GM19395 (cell line): ENCODE data around the gene LAMB4.

ENCODE experiments used
- ATAC-seq: cut with Tn5 transposase; IDR thresholded peaks from one replicate; pipeline ENCODE4 v1.9.1; 2021; ENCODE audit warnings: mild to moderate bottlenecking, moderate library complexity; ENCODE audit not compliant: unreplicated experiment

The LAMB4 gene

GRCh38 chr7:107999779-108000560 lies 130.2 kb downstream of the LAMB4 start:
- no peak for ATAC-seq

GRCh38 chr7:107998660-107999480 lies 131.3 kb downstream of the LAMB4 start:
- ATAC-seq, result no peak

- no peak for ATAC-seq
Measured at GRCh38 chr7:107998150-107998549, 132.0 kb downstream of the LAMB4 start.

- no peak for ATAC-seq
Measured at GRCh38 chr7:107996072-107996882, 133.9 kb downstream of the LAMB4 start.

- no peak for ATAC-seq
Measured at GRCh38 chr7:107995184-107996071, 134.7 kb downstream of the LAMB4 start.

GRCh38 chr7:107994421-107995030 lies 135.6 kb downstream of the LAMB4 start:
- no peak for ATAC-seq

GRCh38 chr7:107993891-107994291 lies 136.3 kb downstream of the LAMB4 start:
- ATAC-seq, result no peak

GRCh38 chr7:107989618-107990373 lies 140.4 kb downstream of the LAMB4 start:
- no peak for ATAC-seq

- no peak for ATAC-seq
Measured at GRCh38 chr7:107982918-107983389, 147.2 kb downstream of the LAMB4 start.

- ATAC-seq, result no peak
Measured at GRCh38 chr7:107982042-107982840, 147.9 kb downstream of the LAMB4 start.

- no peak for ATAC-seq
Measured at GRCh38 chr7:107981466-107981865, 148.7 kb downstream of the LAMB4 start.

- no peak for ATAC-seq
Measured at GRCh38 chr7:107980671-107981190, 149.4 kb downstream of the LAMB4 start.

GRCh38 chr7:107980171-107980570 lies 150.0 kb downstream of the LAMB4 start:
- no peak for ATAC-seq

- ATAC-seq, result no peak
Measured at GRCh38 chr7:107978815-107979408, 151.2 kb downstream of the LAMB4 start.

- no peak for ATAC-seq
Measured at GRCh38 chr7:107977048-107977447, 153.1 kb downstream of the LAMB4 start.

- ATAC-seq, result no peak
Measured at GRCh38 chr7:107976620-107977019, 153.5 kb downstream of the LAMB4 start.

GRCh38 chr7:107975394-107976013 lies 154.7 kb downstream of the LAMB4 start:
- no peak for ATAC-seq
